RWPE2 (cell line): ENCODE measurements around the gene NUFIP2.
"Not testable (repeated sequence)": the region's sequence is repeated elsewhere in the genome, so short reads cannot be mapped to it uniquely, and the experiment has no call there.

ENCODE experiments used
- ATAC-seq: fragments of 200-7000 bp; cut with Tn5 transposase; 3 replicates; pipeline ENCODE4 v1.9.1; 2021; ENCODE audit warnings: low read depth
- DNase-seq: peaks from one replicate; pipeline ENCODE4 v3.0.0-alpha.2; 2020; ENCODE audit warnings: low spot score
- H3K27ac ChIP-seq: fragments of 450-650 bp; 2 replicates; pipeline ENCODE4 v1.5.1; 2017; ENCODE audit warnings: mild to moderate bottlenecking; ENCODE audit not compliant: poor library complexity, severe bottlenecking
- H3K27me3 ChIP-seq: fragments of 250-450 bp; sonication (Bioruptor Pico); 2 replicates; pipeline ENCODE4 v1.5.1; 2021; ENCODE audit warnings: mild to moderate bottlenecking, moderate library complexity; ENCODE audit not compliant: insufficient read depth, poor library complexity, severe bottlenecking
- H3K36me3 ChIP-seq: fragments of 250-450 bp; sonication (Bioruptor Pico); 2 replicates; pipeline ENCODE4 v1.5.1; 2020; ENCODE audit warnings: low read depth, mild to moderate bottlenecking, moderate library complexity
- H3K4me1 ChIP-seq: fragments of 250-450 bp; sonication (Bioruptor Pico); 2 replicates; pipeline ENCODE4 v1.5.1; 2021; ENCODE audit warnings: mild to moderate bottlenecking, moderate library complexity; ENCODE audit not compliant: insufficient read depth, poor library complexity, severe bottlenecking
- H3K4me3 ChIP-seq: fragments of 250-450 bp; sonication (Bioruptor Pico); 2 replicates; pipeline ENCODE4 v1.5.1; 2021; ENCODE audit warnings: mild to moderate bottlenecking, moderate library complexity; ENCODE audit not compliant: severe bottlenecking
- H3K9me3 ChIP-seq: fragments of 250-450 bp; sonication (Bioruptor Pico); 2 replicates; pipeline ENCODE4 v1.5.1; 2021; ENCODE audit warnings: mild to moderate bottlenecking, moderate library complexity; ENCODE audit not compliant: severe bottlenecking
- CTCF ChIP-seq: fragments of 450-650 bp; IDR thresholded peaks from one replicate; pipeline ENCODE4 v1.5.1; 2017; ENCODE audit warnings: mild to moderate bottlenecking, moderate library complexity; ENCODE audit not compliant: poor library complexity, severe bottlenecking

NUFIP2 gene

GRCh38 chr17:29235904-29236303 lies 58.0 kb downstream of the NUFIP2 start:
- H3K27ac ChIP-seq: no peak overlapping the region
- ATAC-seq: no peak
- TF ChIP-seq CTCF: no peak

GRCh38 chr17:29234972-29235371 lies 59.0 kb downstream of the NUFIP2 start:
- H3K4me1 ChIP-seq: peaks cover 15% of the 10 kb centered on the region
- not testable (repeated sequence) for H3K4me3 ChIP-seq, H3K27ac ChIP-seq, H3K9me3 ChIP-seq, DNase-seq, H3K36me3 ChIP-seq, ATAC-seq, H3K27me3 ChIP-seq

More at GRCh38 chr17:29235904-29236303, 58.0 kb downstream of the NUFIP2 start:
- H3K4me1 ChIP-seq: peaks cover 24% of the 10 kb centered on the region
- H3K9me3 ChIP-seq: no peaks in the 10 kb centered on the region
- no peaks in the 10 kb centered on the region for H3K27me3 ChIP-seq
- DNase-seq: no peak
- H3K36me3 ChIP-seq: no peaks in the 10 kb centered on the region
- no peak overlapping the region for H3K4me3 ChIP-seq

GRCh38 chr17:29233301-29233700 lies 60.6 kb downstream of the NUFIP2 start:
- H3K27me3 ChIP-seq: no peaks in the 10 kb centered on the region
- no peaks in the 10 kb centered on the region for H3K36me3 ChIP-seq
- H3K4me1 ChIP-seq: peaks cover 11% of the 10 kb centered on the region
- ATAC-seq (no peak), DNase-seq (no peak)
- no peak for TF ChIP-seq CTCF
- H3K9me3 ChIP-seq: no peaks in the 10 kb centered on the region
- H3K27ac ChIP-seq: no peak overlapping the region
- H3K4me3 ChIP-seq: no peak overlapping the region

GRCh38 chr17:29225396-29225795 lies 68.6 kb downstream of the NUFIP2 start:
- Histone ChIP-seq H3K4me3 (no peak overlapping the region), H3K9me3 (no peaks in the 10 kb centered on the region), H3K27ac (no peak overlapping the region), H3K4me1 (no peaks in the 10 kb centered on the region), H3K27me3 (no peaks in the 10 kb centered on the region), H3K36me3 (no peaks in the 10 kb centered on the region)
- no peak for DNase-seq
- no peak for ATAC-seq
- TF ChIP-seq CTCF: no peak

- not testable (repeated sequence) for ATAC-seq, H3K36me3 ChIP-seq, DNase-seq, H3K27ac ChIP-seq, H3K27me3 ChIP-seq, H3K4me3 ChIP-seq, H3K9me3 ChIP-seq
- H3K4me1 ChIP-seq: peaks cover 22% of the 10 kb centered on the region
These were observed 72.6 kb downstream of the NUFIP2 start for GRCh38 chr17:29221338-29221737.

- DNase-seq: peak; percentile 76
- H3K9me3 ChIP-seq: no peaks in the 10 kb centered on the region
- H3K4me3 ChIP-seq: no peak overlapping the region
- TF ChIP-seq CTCF: peak; percentile 97
- H3K27me3 ChIP-seq: no peaks in the 10 kb centered on the region
- H3K27ac ChIP-seq: no peak overlapping the region
- H3K36me3 ChIP-seq: no peaks in the 10 kb centered on the region
- H3K4me1 ChIP-seq: peaks cover 26% of the 10 kb centered on the region
- peak; percentile 90 for ATAC-seq
These were observed 74.4 kb downstream of the NUFIP2 start for GRCh38 chr17:29219378-29220047.
